ENCODE measurements around the gene DSG2.

DSG2 gene

DNA sequence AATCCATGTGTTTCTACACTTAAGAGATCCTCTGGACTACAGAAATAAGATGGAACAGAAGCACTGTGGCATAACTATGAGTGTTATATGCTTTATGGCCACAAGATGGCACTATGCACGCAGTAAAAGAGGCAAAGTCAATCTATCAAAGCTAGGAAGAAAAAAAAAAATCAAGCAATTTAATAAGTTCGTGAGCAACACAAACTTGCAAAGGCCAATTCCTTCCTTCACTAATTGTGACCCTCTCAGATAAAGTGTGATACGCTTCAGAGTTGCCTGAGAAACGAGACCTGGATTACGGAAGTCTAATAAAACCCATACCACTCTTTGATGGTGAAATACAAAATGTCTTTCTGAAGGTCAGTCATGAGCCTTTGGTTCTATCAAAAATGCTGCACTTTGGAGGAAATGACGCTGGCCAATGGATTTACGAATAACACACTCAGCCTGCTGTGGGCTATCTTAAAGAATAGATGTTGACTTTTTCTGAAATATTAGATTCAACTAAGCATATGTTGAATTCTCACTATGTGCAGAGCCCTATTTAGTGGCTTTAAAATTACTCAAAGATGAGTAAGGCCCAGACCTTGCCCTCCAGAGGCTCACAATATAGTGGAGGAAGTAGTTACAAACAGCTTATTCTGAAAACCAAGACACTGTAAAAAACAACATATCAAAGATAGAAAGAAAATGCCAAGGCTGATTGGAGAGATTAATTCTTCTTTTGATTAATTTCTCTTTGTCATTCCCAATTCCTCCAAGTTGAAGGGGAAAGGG is 58.2 kb downstream of the DSG2 start:
- DNase-seq (ENCODE audit: low spot score), result peak; percentile 57

- DNase-seq (ENCODE audit: low spot score), result no peak
These were observed 59.5 kb downstream of the DSG2 start for GRCh38 chr18:31557446-31557845.

DNA sequence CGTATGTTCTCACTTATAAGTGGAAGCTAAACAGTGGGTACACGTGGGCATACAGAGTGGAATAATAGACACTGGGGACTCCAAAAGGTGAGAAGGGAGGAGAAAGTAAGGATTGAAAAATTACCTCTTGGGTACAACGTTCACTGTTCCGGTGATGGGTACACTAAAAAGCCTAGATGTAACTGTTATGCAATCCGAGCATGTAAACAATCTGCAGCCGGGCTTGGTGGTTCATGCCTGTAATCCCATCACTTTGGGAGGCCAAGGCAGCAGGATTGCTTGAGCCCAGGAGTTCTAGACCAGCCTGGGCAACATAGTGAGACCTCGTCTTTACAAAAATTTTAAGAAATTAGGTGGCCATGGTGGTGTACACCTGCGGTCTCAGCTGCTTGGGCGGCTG is 60.6 kb downstream of the DSG2 start:
- no peak for DNase-seq (ENCODE audit: low spot score)

- DNase-seq (ENCODE audit: low spot score), result no peak
These were observed 64.7 kb downstream of the DSG2 start for GRCh38 chr18:31562726-31563125.

GRCh38 chr18:31563778-31564177 is 65.8 kb downstream of the DSG2 start:
- DNase-seq (ENCODE audit: low spot score), result no peak

DNA sequence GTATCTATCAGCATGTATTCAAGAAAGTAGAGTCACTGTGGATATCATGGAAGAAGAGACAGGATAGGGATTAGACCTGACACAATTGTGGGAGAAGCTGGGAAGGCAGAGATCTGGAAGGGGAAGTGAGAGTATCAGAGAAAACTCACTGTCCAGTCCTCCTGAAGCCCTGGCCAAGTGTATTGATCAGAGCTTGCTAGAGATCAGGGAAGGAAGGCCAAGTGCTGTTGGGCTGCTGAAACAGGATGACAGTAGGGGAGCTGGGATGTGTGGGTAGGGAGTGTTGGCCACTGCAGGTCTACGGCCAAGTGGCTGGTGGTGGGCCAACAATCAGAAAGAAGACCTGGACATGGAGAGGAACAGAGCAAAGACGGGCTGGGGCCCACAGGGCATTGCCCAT is 67.4 kb downstream of the DSG2 start:
- DNase-seq (ENCODE audit: low spot score), result no peak

GRCh38 chr18:31565782-31566512 is 68.0 kb downstream of the DSG2 start:
- DNase-seq (ENCODE audit: low spot score), result no peak

DNA sequence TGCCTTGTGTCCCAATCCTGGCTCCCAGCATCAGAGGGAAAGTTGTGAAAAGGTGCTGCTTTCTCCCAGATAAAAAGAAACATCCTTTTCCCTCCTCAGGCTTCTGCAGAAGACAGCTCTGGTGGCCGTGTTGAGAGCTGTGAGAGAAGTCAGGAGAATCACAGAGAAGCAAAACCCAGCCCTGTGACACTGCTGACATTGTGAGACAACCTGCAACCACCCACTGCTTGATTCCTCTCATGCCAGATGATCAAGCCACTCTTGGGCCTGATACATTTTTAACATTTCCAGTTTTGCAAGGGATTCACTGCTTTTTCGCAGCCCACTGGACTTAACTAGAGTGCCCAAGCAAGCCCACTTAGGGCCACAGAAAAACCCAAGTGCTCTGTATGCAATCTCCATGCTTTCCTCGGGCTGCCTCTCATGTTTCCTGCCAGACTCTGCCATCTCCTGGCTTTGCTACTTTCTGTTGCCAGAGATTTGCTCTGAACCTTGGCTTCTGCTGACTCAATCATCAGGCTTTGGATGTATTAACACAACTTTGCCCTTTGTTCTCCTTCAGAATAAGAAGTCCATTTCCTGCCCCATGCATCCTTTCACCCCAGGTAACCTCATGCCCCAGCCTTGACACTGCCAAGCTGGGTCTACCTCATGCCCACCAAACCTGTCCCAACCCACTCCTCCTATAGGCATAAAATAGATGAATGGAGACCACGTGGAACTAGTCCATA is 68.8 kb downstream of the DSG2 start:
- DNase-seq (ENCODE audit: low spot score), result no peak

GRCh38 chr18:31572368-31572767 is 74.4 kb downstream of the DSG2 start:
- peak; percentile 61 for DNase-seq (ENCODE audit: low spot score)

GRCh38 chr18:31573051-31573450 is 75.1 kb downstream of the DSG2 start:
- no peak for DNase-seq (ENCODE audit: low spot score)

GRCh38 chr18:31574359-31574758 is 76.4 kb downstream of the DSG2 start:
- DNase-seq (ENCODE audit: low spot score), result no peak

DNA sequence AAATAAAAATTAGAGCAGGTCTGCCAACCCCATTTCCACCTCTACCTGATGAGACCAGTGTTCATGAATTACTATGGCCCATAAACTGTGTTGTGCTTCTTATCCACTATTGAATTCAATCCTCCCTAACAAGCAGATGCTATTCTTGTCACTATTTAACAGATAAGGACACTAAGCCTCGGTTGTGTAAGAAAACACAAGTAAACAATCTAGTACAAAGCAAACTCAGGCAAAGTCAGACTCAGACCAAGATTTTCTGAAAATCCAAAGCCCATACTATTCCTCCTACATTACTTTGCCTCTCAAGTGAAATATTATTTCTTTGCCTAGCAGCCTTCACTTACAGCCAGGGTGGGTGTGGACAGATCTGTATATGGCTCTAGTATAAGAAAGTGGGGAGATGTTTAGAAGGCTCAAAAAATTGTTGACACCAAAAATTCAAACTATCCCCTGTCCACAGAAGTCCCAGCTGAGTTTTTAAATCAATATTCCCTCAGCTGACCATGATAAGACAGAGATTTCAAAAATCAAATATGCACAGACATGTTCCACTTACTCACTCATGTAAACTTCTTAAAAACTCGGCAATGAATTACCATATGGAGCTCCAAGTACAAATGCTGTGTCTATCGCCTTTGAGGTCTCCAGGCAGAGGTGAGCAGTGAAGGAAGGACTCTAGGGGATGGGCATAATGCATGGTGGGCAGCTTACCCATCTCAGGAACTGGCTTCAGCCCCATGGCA is 77.7 kb downstream of the DSG2 start:
- no peak for DNase-seq (ENCODE audit: low spot score)

- no peak for DNase-seq (ENCODE audit: low spot score)
These were observed 78.7 kb downstream of the DSG2 start for GRCh38 chr18:31576670-31577069.

- DNase-seq (ENCODE audit: low spot score), result no peak
These were observed 79.2 kb downstream of the DSG2 start for GRCh38 chr18:31577195-31577594.

- DNase-seq (ENCODE audit: low spot score), result no peak
These were observed 80.1 kb downstream of the DSG2 start for GRCh38 chr18:31578126-31578525.

DNA sequence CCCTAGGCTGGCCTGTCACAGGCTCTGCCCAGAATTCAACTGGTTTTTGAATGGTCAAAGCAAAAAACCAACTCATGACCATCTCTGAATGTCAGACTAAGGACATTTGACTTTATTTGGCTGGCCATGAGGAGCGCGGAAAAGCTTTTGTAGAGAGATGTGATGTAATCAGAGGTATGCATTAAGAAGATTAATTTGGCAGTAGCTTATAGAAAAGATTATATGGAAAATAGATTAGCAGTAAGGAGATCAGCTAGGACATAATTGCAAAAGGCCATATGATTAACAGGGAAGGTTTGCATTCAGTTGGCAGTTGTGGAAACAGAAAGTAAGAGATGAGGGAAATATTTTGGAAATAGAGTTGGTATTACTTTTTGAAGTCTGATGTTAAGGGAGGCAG is 81.4 kb downstream of the DSG2 start:
- DNase-seq (ENCODE audit: low spot score), result peak; percentile 74

GRCh38 chr18:31581498-31582197 is 83.7 kb downstream of the DSG2 start:
- DNase-seq (ENCODE audit: low spot score), result no peak

- no peak for DNase-seq (ENCODE audit: low spot score)
These were observed 85.3 kb downstream of the DSG2 start for GRCh38 chr18:31583185-31583854.

- DNase-seq (ENCODE audit: low spot score), result no peak
These were observed 88.0 kb downstream of the DSG2 start for GRCh38 chr18:31585991-31586390.

GRCh38 chr18:31586616-31587015 is 88.6 kb downstream of the DSG2 start:
- DNase-seq (ENCODE audit: low spot score), result peak; percentile 12

- no peak for DNase-seq (ENCODE audit: low spot score)
These were observed 89.6 kb downstream of the DSG2 start for GRCh38 chr18:31587529-31587928.

Measured in D341Med (cell line).